AG04450 (cell line): ENCODE measurements around the gene SLC26A1. TPM values are rescaled to one million over a fixed set of nuclear protein-coding genes. Genes with fewer than 3 reads are reported as not detected.

Experiments
- CTCF ChIA-PET: fragments of 300-600, 350-600 bp; formaldehyde crosslinking; extraction: SDS; loops from one replicate; lab custom pipeline; 2022; ENCODE audit warnings: antibody characterized with exemption, inconsistent platforms; lab: Charles Lee
- POLR2A ChIA-PET: fragments of 350-600 bp; formaldehyde crosslinking; extraction: SDS; loops from one replicate; lab custom pipeline; 2021; ENCODE audit warnings: antibody characterized with exemption, inconsistent platforms; lab: Yijun Ruan, JAX
- DNase-seq: peaks from one replicate; pipeline ENCODE4 v3.0.0-alpha.2; 2011; ENCODE audit warnings: low read depth, low spot score
- H3K27ac ChIP-seq: one replicate; pipeline ENCODE4 v1.5.1; 2012; ENCODE audit warnings: low read depth, low read length, control low read depth
- H3K27me3 ChIP-seq: one replicate; pipeline ENCODE4 v1.6.0; 2012; ENCODE audit warnings: low read length; ENCODE audit not compliant: control insufficient read depth, insufficient read depth
- H3K4me3 ChIP-seq: 2 replicates; pipeline ENCODE4 v1.5.1; 2011; ENCODE audit warnings: mild to moderate bottlenecking, low read depth, low read length, control low read depth
- H3K9me3 ChIP-seq: 2 replicates; pipeline ENCODE4 v1.5.1; 2012; ENCODE audit warnings: low read length; ENCODE audit not compliant: control insufficient read depth, insufficient read depth
- polyA plus RNA-seq: library from polyadenylated mRNA; depleted of rRNA; stranded (reverse); fragments of >200 nt; gene quantifications from 2 replicates; pipeline ENCODE4 v1.2.3, GENCODE V29; 2011
- TF ChIP-seq, protein P1 (sequence below): IDR thresholded peaks from 2 replicates; pipeline ENCODE4 v1.5.1; 2011; ENCODE audit warnings: low read depth, low read length, control low read depth, inconsistent platforms

SLC26A1 gene
- polyA plus RNA-seq, 1 experiment = 0.05 TPM

DNA sequence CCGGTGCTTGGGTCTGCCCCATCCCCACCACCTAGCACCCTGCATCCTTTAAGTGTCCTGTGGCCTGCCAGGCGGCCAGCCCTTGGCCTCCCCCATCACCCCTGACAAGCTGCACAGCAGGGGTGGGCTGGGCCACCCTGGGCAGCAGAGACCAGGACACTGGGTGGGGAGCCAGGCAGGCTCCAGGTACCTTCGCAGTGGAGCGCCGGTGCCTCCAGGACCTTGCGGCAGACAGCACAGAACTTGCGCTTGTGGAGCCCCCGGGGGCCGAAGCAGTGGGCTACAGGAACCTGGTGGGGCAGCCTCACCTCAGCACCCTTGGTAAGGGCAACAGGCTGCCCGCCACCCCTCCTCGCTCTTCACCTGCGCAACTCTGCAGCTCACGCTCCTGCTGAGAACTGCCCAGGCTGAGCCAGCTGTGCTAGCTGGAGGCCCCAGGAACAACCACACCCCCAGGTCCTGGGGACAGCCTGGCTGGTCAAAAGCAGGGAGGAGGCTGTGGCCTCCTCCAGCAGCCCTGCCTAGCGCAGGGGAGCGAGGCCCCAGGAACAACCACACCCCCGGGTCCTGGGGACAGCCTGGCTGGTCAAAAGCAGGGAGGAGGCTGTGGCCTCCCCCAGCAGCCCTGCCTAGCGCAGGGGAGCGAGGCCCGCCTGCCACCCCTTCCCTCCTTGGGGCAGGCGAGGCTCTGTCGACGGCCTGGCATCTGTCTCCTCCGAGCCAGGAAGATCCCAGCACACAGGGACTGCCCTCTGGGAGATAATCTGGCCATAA is 24.4 kb downstream of the SLC26A1 start:
- ChIA-PET CTCF (no interaction called here), POLR2A (no interaction called here)
- no peak overlapping the region for H3K4me3 ChIP-seq
- H3K9me3 ChIP-seq = no peaks in the 10 kb centered on the region; the same call in 1 of the 2 replicates
- no peaks in the 10 kb centered on the region for H3K27me3 ChIP-seq
- DNase-seq = no peak
- H3K27ac ChIP-seq = no peak overlapping the region
- TF ChIP-seq, protein P1, sequence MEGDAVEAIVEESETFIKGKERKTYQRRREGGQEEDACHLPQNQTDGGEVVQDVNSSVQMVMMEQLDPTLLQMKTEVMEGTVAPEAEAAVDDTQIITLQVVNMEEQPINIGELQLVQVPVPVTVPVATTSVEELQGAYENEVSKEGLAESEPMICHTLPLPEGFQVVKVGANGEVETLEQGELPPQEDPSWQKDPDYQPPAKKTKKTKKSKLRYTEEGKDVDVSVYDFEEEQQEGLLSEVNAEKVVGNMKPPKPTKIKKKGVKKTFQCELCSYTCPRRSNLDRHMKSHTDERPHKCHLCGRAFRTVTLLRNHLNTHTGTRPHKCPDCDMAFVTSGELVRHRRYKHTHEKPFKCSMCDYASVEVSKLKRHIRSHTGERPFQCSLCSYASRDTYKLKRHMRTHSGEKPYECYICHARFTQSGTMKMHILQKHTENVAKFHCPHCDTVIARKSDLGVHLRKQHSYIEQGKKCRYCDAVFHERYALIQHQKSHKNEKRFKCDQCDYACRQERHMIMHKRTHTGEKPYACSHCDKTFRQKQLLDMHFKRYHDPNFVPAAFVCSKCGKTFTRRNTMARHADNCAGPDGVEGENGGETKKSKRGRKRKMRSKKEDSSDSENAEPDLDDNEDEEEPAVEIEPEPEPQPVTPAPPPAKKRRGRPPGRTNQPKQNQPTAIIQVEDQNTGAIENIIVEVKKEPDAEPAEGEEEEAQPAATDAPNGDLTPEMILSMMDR = no peak

DNA sequence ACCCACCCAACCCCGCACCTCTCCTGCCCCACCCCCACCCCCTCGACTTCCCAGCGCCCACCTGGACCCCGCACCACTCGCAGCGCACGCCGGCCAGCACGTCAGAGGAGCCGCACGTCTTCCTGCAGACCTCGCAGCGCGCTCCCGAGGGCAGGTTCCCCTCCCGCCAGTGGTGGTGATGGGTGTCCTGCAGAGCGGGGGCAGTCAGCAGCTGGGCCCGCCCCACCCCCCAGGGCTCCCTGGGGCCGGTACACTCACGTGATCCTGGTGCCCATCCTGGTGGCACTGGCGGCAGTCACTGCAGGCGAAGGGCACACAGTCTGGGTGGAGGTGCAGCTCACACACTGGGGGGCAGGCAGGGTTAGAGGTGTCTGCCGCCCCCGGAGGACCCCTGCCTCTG is 25.0 kb downstream of the SLC26A1 start:
- Histone ChIP-seq H3K4me3 (no peak overlapping the region), H3K9me3 (no peaks in the 10 kb centered on the region; the same call in 1 of the 2 replicates), H3K27me3 (no peaks in the 10 kb centered on the region), H3K27ac (no peak overlapping the region)
- no peak for DNase-seq
- POLR2A ChIA-PET = no interaction called here
- TF ChIP-seq, protein P1 = no peak
- CTCF ChIA-PET = no interaction called here

DNA sequence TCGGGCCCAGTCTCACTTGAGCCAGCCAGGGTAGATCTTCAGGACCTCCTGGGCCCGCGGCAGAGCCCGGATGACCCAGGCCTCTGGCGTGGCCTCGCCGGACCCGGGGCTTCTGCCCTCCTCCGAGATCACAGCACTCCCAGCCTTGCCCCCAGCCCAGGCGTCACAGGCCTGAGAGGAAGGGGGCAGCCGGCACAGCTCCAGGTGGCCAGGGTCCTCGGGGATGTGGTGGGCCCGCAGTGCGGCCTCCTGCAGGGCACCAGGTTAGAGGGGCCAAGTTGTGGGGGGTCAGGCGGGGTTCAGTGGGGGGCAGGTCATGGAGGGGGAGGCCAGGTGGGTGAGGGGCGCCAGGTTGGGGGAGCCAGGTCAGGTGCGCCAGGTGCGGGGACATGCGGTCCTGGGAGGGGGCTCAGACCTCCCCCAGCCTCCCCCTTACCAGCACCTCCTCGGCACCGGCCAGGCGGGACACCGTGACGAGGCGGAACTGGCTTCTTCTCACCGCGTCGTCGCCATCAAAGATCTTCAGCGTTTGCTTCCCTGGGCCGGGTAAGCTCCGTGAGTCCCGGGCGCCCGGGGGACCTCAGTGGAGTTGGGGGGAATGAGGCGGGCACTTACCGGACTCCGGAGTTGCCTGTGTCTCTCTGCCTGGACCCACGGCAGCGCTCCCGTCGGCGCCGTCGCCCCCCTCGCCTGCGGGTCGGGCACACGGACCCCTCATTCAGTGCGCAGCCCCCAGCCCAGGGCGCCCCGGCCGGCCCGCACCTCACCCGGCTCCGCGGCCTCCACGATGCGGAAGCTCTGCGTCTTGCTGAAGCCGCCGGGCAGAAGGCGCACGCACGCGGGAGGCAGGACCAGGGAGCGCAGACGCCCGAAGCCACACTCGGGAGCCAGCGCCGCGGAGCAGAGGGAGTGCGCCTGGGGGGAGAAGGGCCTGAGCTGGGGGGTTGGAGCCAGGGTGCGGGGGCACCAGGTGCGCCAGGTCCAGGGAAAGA is 25.8 kb downstream of the SLC26A1 start:
- TF ChIP-seq, protein P1 = no peak
- no peak overlapping the region for H3K4me3 ChIP-seq
- ChIA-PET CTCF (interaction anchor here (0.6 kb wide), 1 partner anchor 32 kb away, joined by 4 read pairs; no protein-coding TSS in a partner anchor), POLR2A (no interaction called here)
- H3K27ac ChIP-seq = no peak overlapping the region
- no peaks in the 10 kb centered on the region; the same call in 1 of the 2 replicates for H3K9me3 ChIP-seq
- no peaks in the 10 kb centered on the region for H3K27me3 ChIP-seq
- DNase-seq = no peak

DNA sequence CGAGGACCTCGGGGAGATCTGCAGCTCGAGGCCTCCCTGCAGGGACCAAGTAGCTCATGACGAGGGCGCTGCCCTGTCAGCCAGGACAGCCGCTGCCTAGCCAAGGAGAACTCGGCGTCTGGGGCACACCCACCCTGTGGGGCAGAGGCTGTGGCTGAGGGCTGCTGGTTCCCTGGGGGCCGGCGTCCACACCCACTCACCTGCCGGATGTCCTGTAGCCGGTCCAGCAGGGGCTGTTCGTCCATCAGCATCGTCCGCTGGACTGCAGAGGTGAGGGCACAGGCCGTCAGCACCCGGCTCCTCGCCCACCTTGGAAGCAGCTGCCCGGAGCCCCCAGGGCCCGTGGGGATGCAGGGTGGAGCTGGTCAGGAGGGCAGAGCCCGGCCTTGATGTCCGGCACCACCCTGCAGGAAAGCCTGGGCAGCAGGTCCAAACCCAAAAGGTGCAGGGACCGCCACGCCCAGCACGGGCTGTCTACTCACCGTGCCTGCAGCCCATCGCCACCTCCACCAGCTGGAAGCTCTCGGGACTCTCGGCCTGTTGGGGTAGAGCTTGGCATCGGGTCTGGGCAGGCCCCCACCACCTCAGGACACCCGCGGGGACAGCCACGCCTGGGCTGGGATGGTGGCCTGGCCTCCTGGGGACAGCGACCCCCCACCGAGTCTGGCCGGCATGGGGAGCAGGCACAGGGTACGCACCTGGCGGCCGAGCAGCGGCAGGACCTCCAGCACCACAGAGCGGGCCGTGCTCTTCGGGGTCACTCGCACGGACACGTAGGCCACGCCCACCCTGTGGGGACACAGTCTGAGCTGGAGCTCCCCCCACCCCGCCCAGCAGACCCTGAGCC is 26.7 kb downstream of the SLC26A1 start:
- Histone ChIP-seq H3K4me3 (no peak overlapping the region), H3K27me3 (no peaks in the 10 kb centered on the region), H3K9me3 (no peaks in the 10 kb centered on the region; the same call in 1 of the 2 replicates), H3K27ac (no peak overlapping the region)
- no peak for DNase-seq
- CTCF ChIA-PET = interaction anchor here (0.6 kb wide), 1 partner anchor 31 kb away, joined by 4 read pairs; no protein-coding TSS in a partner anchor
- POLR2A ChIA-PET = no interaction called here
- TF ChIP-seq, protein P1 = no peak
